GM19023 (cell line): ENCODE measurements around the gene PEX14.
"Not testable (repeated sequence)": the region's sequence is repeated elsewhere in the genome, so short reads cannot be mapped to it uniquely, and the experiment has no call there.

Experiments used
- ATAC-seq: cut with Tn5 transposase; IDR thresholded peaks from one replicate; pipeline ENCODE4 v1.9.1; 2021; ENCODE audit warnings: mild to moderate bottlenecking, moderate library complexity; ENCODE audit not compliant: unreplicated experiment

PEX14 gene

DNA sequence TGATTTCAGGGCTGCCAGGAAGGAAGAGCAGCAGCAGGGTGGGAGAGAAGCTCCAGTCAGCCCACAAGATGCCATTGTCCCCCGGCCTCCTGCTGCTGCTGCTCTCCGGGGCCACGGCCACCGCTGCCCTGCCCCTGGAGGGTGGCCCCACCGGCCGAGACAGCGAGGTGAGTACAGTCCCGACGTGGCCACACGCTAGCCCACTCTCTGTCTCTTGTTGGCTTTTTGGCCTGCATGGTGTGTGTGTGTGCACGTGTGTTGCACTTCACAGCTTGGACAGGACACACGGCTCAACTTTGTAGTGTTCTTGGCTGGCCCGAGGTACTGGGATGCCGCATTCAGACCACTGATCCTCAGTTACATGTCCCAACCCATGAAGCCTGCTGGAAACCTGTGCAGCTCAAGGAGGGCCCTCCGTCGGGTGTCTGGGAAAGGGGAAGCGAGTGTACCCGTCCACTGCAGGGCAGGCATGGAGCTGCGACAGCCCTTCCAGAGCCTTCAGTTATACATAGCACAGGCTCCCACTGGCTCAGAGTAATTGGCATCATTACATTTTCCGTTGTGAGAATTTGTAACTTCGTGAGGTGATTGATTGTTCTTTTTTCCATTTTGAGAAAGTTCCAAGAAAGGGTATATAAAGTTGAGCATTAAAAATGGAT is 24.5 kb upstream of the PEX14 start:
- no peak for ATAC-seq

- no peak for ATAC-seq
These were observed 23.9 kb upstream of the PEX14 start for GRCh38 chr1:10450836-10451235.

GRCh38 chr1:10451287-10451686 is 23.5 kb upstream of the PEX14 start:
- no peak for ATAC-seq

- ATAC-seq = no peak
These were observed 18.7 kb upstream of the PEX14 start for GRCh38 chr1:10456048-10456447.

- no peak for ATAC-seq
These were observed 18.1 kb upstream of the PEX14 start for GRCh38 chr1:10456661-10457060.

- not testable (repeated sequence) for ATAC-seq
These were observed 17.3 kb upstream of the PEX14 start for GRCh38 chr1:10457462-10457861.

- ATAC-seq = no peak
These were observed 16.9 kb upstream of the PEX14 start for GRCh38 chr1:10457875-10458274.

GRCh38 chr1:10459184-10459583 is 15.6 kb upstream of the PEX14 start:
- ATAC-seq = no peak

DNA sequence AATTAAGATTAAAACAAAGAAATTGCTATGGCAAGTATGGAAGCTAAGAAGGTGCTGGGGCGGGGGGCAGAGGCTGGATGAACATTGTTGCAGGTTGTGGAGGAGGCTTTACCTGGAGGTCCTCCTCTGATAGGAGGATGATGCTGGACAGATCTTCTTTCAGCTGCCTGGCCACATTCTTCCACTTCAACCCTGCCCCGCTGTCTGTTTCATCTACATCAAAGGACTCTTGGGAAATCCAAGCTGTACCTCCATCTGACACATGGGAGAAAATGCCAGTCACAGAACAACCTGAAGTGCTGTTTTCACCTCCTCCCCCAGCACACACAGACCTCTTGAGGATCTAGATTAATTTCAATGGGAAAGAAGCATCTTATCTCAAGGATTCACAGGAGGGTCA is 7.7 kb upstream of the PEX14 start:
- ATAC-seq = no peak

- ATAC-seq = no peak
These were observed 4.7 kb upstream of the PEX14 start for GRCh38 chr1:10470043-10470442.

GRCh38 chr1:10471411-10472219 is 3.1 kb upstream of the PEX14 start:
- ATAC-seq = no peak

DNA sequence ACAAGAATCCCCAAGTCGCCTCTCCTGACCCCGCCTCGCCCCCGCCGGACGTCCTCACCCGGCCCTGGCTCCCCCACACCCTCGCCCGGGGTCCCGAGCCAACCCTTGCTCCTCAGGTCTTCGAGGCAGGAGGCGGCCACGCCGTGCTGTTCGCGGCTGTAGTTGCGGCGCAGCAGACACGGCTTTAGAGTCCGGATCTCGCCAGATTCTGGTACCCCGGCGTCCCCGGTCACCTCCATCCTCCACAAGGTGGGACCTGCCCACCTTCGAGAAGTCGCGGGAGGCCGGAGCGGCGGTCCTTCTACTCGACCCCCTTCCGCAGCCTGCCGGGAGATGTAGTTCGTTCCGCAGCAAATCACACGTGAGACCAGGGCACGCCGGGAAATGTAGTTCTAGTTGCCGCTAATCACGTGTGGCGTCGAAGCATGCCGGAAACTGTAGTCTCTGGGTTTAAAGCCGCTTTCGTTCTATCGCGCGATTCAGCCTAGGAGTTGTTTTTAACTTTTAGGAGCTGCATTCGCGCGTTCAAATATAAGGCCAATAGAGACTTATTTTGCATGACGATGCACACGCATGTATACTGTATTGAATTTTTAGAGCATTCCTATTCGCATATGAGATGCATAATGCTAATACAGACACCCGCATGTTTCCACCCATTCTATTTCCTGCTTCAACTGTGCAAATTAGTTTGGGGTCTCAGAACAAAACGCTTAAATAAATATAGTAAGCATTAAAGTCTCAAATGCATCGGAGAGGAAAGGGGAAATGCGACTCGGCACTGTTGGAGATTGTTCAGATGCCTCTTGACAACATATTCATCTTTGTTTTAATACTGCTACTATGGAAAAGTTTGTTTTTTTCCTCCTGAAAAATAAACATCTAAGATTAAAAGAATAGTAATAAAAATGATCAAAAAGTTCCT is 2.3 kb upstream of the PEX14 start, which contains the start of gene DFFA:
TSS of gene DFFA (minus strand) at position 310 of the 925 bp plus-strand sequence. CDS start at position 239, 71 bp downstream.
- peak; percentile 80 for ATAC-seq

GRCh38 chr1:10473145-10473765 is 1.5 kb upstream of the PEX14 start:
- ATAC-seq = no peak

- ATAC-seq = not testable (repeated sequence)
These were observed 489 bp upstream of the PEX14 start for GRCh38 chr1:10474309-10474612.

- no peak for ATAC-seq
These were observed 760 bp downstream of the PEX14 start for GRCh38 chr1:10475510-10475909.

DNA sequence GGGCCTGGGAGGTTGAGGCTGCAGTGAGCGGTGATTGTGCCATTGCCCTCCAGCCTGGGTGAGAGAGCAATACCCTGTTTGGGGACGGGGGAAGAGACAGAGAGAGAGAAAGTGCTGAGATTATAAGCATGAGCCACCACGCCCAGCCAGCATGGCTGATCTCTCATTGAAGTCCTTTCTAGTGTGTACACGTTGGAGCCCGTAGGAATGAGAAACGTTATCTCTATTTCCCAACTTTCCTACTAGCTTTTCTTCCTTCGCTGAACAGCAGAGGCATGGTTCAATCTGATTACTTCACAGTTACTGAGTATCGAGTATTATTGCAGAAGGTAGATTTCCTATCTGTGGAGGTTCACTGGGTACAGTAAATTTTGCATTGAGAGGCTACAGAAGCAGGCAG is 4.5 kb downstream of the PEX14 start:
- no peak for ATAC-seq

GRCh38 chr1:10480614-10481013 is 5.9 kb downstream of the PEX14 start:
- no peak for ATAC-seq

DNA sequence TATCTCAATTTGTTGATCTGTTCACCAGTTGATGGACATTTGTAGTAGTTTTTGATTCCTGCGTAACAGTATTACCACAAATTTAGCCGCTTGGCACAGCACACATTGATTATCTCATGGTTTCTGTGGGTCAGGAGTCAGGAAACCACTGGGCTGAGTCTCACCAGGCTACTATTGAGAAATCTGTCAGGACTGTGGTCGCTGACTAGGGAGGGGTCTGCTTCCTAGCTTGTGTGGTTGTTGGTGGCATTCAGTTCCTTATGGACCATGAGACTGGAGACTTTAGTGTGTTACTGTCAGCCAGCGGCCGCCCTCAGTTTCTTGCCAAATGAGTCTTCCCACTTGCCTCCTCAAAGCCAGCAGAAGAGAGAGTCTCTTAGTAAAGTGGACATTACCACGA is 9.8 kb downstream of the PEX14 start:
- ATAC-seq = no peak

GRCh38 chr1:10489291-10490055 is 14.7 kb downstream of the PEX14 start:
- ATAC-seq = no peak

GRCh38 chr1:10490286-10490970 is 15.7 kb downstream of the PEX14 start:
- ATAC-seq = no peak
